OCI-LY7 (cell line): ENCODE results near the gene ANKUB1. TPM values are rescaled to one million over a fixed set of nuclear protein-coding genes. Genes with fewer than 3 reads are reported as not detected.

Experiments
- small RNA-seq: library from RNA; depleted of rRNA; stranded (forward); fragments of <200 nt; gene quantifications from one replicate; pipeline ENCODE3, GENCODE V24; 2014
- total RNA-seq, 2 experiments: library from RNA; depleted of rRNA in 1 of 2; stranded (reverse); fragments of >200 nt in 1 of 2; shearing (Covaris generic) in 1 of 2; gene quantifications; 2 replicates each; pipeline ENCODE4 v1.2.3, GENCODE V29; 2014 to 2022

ANKUB1 gene
- total RNA-seq, 2 experiments from 2014 or later: not detected

Small RNAs within 50 kb of the gene (small RNA-seq; reads per million reads assigned to genes)
- not detected for gene RNU6-507P

Other genes with a start within 250 kb of the ANKUB1 start
- gene WWTR1, start 134.5 kb downstream of the ANKUB1 start, total RNA-seq (2014; rRNA removed; shearing (Covaris generic)): not detected in 2 replicates
- gene WWTR1, start 134.5 kb downstream of the ANKUB1 start, total RNA-seq (2022): 0.15 TPM in 1 of 2 replicates, not detected in the other
- 24.9 and 27.2 TPM in 2 replicates for gene COMMD2, start 40.1 kb downstream of the ANKUB1 start, total RNA-seq (2014; rRNA removed; shearing (Covaris generic))
- gene COMMD2, start 40.1 kb downstream of the ANKUB1 start, total RNA-seq (2022): 47.1 and 48.9 TPM in 2 replicates
- 16.1 and 26.2 TPM in 2 replicates for gene RNF13, start 20.7 kb upstream of the ANKUB1 start, total RNA-seq (2014; rRNA removed; shearing (Covaris generic))
- gene RNF13, start 20.7 kb upstream of the ANKUB1 start, total RNA-seq (2022): 37.3 and 48.5 TPM in 2 replicates
- gene PFN2, start 178.3 kb upstream of the ANKUB1 start, total RNA-seq (2014; rRNA removed; shearing (Covaris generic)): 2.6 TPM in 2 replicates
- gene PFN2, start 178.3 kb upstream of the ANKUB1 start, total RNA-seq (2022): 24.7 and 32.3 TPM in 2 replicates